Mammary epithelial cell (primary cell): ENCODE measurements around the gene TBL1X.
"Not testable (repeated sequence)": the region's sequence is repeated elsewhere in the genome, so short reads cannot be mapped to it uniquely, and the experiment has no call there.

Experiments used
- CTCF ChIP-seq, 2 donors: IDR thresholded peaks in 1 of 2; conservative IDR thresholded peaks in 1 of 2; 2 replicates each; pipeline ENCODE4 v1.5.1; 2011 to 2012; ENCODE audit warnings: inconsistent platforms in 2 of 2, low read length in 2 of 2, mild to moderate bottlenecking in 2 of 2, control low read depth in 1 of 2, low read depth in 1 of 2; ENCODE audit not compliant: insufficient read depth in 1 of 2; ENCODE audit errors: extremely low read depth in 1 of 2
- EZH2 ChIP-seq: IDR thresholded peaks from 2 replicates; pipeline ENCODE4 v1.6.1; 2012; ENCODE audit warnings: low read length, inconsistent platforms, borderline replicate concordance

- not testable (repeated sequence) for TF ChIP-seq CTCF (conservative IDR thresholded peaks at IDR 0.05 in 1 of 2, IDR thresholded peaks at IDR 0.05 in 1 of 2; ENCODE audit: extremely low read depth in 1 of 2, insufficient read depth in 1 of 2, low read depth in 1 of 2, low read length in 2 of 2); EZH2
These were observed 6.8 kb upstream of the TBL1X start for GRCh38 chrX:9458034-9458433.
